HG03175 (cell line): ENCODE data around the gene SPATA17.
"Not testable (repeated sequence)": the region's sequence is repeated elsewhere in the genome, so short reads cannot be mapped to it uniquely, and the experiment has no call there.

Experiments used
- ATAC-seq: cut with Tn5 transposase; IDR thresholded peaks from one replicate; pipeline ENCODE4 v1.9.1; 2021; ENCODE audit warnings: mild to moderate bottlenecking, moderate library complexity; ENCODE audit not compliant: unreplicated experiment

The SPATA17 gene

GRCh38 chr1:217630711-217631591 lies at the start of gene SPATA17, which contains the start of gene GPATCH2:
Gene SPATA17, plus strand, starts transcription at chr1:217631344. Its CDS starts 35 bp downstream, at chr1:217631379.
Gene GPATCH2, minus strand, starts transcription at chr1:217631090. Its CDS starts 119 bp downstream, at chr1:217630971.
- peak; percentile 95 for ATAC-seq

GRCh38 chr1:217584286-217584811 lies 46.8 kb upstream of the SPATA17 start:
- not testable (repeated sequence) for ATAC-seq

GRCh38 chr1:217585577-217585976 lies 45.6 kb upstream of the SPATA17 start:
- ATAC-seq: no peak

GRCh38 chr1:217586586-217586985 lies 44.6 kb upstream of the SPATA17 start:
- ATAC-seq: no peak

- no peak for ATAC-seq
Observed at GRCh38 chr1:217590598-217590997, 40.5 kb upstream of the SPATA17 start.

- no peak for ATAC-seq
Observed at GRCh38 chr1:217599154-217599553, 32.0 kb upstream of the SPATA17 start.

GRCh38 chr1:217602380-217602779 lies 28.8 kb upstream of the SPATA17 start:
- ATAC-seq: no peak

- no peak for ATAC-seq
Observed at GRCh38 chr1:217605390-217605789, 25.8 kb upstream of the SPATA17 start.

GRCh38 chr1:217614200-217614712 lies 16.9 kb upstream of the SPATA17 start:
- ATAC-seq: no peak

- ATAC-seq: no peak
Observed at GRCh38 chr1:217617126-217617525, 14.0 kb upstream of the SPATA17 start.

GRCh38 chr1:217620814-217621213 lies 10.3 kb upstream of the SPATA17 start:
- ATAC-seq: peak; percentile 100

- no peak for ATAC-seq
Observed at GRCh38 chr1:217622042-217622441, 9.1 kb upstream of the SPATA17 start.

- no peak for ATAC-seq
Observed at GRCh38 chr1:217626321-217626720, 4.8 kb upstream of the SPATA17 start.

- ATAC-seq: no peak
Observed at GRCh38 chr1:217627431-217627830, 3.7 kb upstream of the SPATA17 start.

GRCh38 chr1:217642455-217642854 lies 11.3 kb downstream of the SPATA17 start:
- no peak for ATAC-seq

GRCh38 chr1:217647791-217648190 lies 16.6 kb downstream of the SPATA17 start:
- no peak for ATAC-seq

- no peak for ATAC-seq
Observed at GRCh38 chr1:217650674-217651073, 19.5 kb downstream of the SPATA17 start.

- ATAC-seq: peak; percentile 62
Observed at GRCh38 chr1:217660353-217661062, 29.4 kb downstream of the SPATA17 start.

- ATAC-seq: no peak
Observed at GRCh38 chr1:217661407-217661806, 30.3 kb downstream of the SPATA17 start.

GRCh38 chr1:217668351-217668940 lies 37.3 kb downstream of the SPATA17 start:
- ATAC-seq: no peak

GRCh38 chr1:217673387-217673786 lies 42.2 kb downstream of the SPATA17 start:
- ATAC-seq: no peak
